HepG2 (cell line): ENCODE results near the gene C9orf43. TPM values are rescaled to one million over a fixed set of nuclear protein-coding genes. Genes with fewer than 3 reads are reported as not detected.

Experiments
- DNMT3B ChIP-seq: conservative IDR thresholded peaks from 2 replicates; pipeline ENCODE4 v1.6.1; 2016; ENCODE audit warnings: missing biosample characterization, control low read depth
- MATR3 ChIP-seq: sonication (generic); formaldehyde crosslinking; IDR thresholded peaks from 2 replicates; pipeline ENCODE4 v1.4.0; 2020; ENCODE audit warnings: missing genetic modification reagents
- RELA ChIP-seq: sonication (generic); formaldehyde crosslinking; IDR thresholded peaks from 2 replicates; pipeline ENCODE4 v1.4.0; 2020; ENCODE audit warnings: missing genetic modification reagents
- THAP11 ChIP-seq: IDR thresholded peaks from 2 replicates; pipeline ENCODE4 v1.6.1; 2016; ENCODE audit warnings: missing biosample characterization, missing genetic modification reagents
- ZNF550 ChIP-seq: sonication (generic); formaldehyde crosslinking; IDR thresholded peaks from 2 replicates; pipeline ENCODE4 v1.4.0; 2020; ENCODE audit warnings: mild to moderate bottlenecking, missing genetic modification reagents, borderline replicate concordance
- ZNF564 ChIP-seq: sonication (generic); formaldehyde crosslinking; IDR thresholded peaks from 2 replicates; pipeline ENCODE4 v1.8.1; 2023; ENCODE audit warnings: mild to moderate bottlenecking, missing genetic modification reagents
- ZNF616 ChIP-seq: sonication (generic); formaldehyde crosslinking; IDR thresholded peaks from 2 replicates; pipeline ENCODE4 v1.5.0; 2020; ENCODE audit warnings: low read depth, mild to moderate bottlenecking, missing genetic modification reagents
- ZNF737 ChIP-seq: sonication (generic); formaldehyde crosslinking; IDR thresholded peaks from 2 replicates; pipeline ENCODE4 v1.5.0; 2020; ENCODE audit warnings: missing genetic modification reagents, mild to moderate bottlenecking, borderline replicate concordance
- ZNF747 ChIP-seq: sonication (generic); formaldehyde crosslinking; IDR thresholded peaks from 2 replicates; pipeline ENCODE4 v1.8.1; 2023; ENCODE audit warnings: missing genetic modification reagents, mild to moderate bottlenecking, borderline replicate concordance
- polyA plus RNA-seq, 8 experiments: library from polyadenylated mRNA; depleted of rRNA in 3 of 8; stranded (reverse) in 7 of 8; unstranded in 1 of 8; fragments of >200 nt; fragmentation: Illumina TruSeq in 4 of 8; extraction: Trizol in 4 of 8; gene quantifications; 2 replicates each; pipeline versions ENCODE4 v1.2.1 to v1.2.3, GENCODE V29; 2011 to 2016; ENCODE audit warnings: low read depth in 4 of 8, missing spikeins in 1 of 8, mixed read lengths in 1 of 8; ENCODE audit not compliant: insufficient read depth in 1 of 8
- total RNA-seq, 5 experiments: library from RNA; depleted of rRNA; stranded (reverse); fragments of >200 nt; fragmentation: Illumina TruSeq; extraction: Trizol; gene quantifications; 2 replicates each; pipeline ENCODE4 v1.2.3, GENCODE V29; 2016; ENCODE audit warnings: low read depth in 1 of 5
- TF ChIP-seq, protein P1 (sequence below): sonication (generic); formaldehyde crosslinking; IDR thresholded peaks from 2 replicates; pipeline ENCODE4 v1.8.0; 2022; ENCODE audit warnings: missing genetic modification reagents, mild to moderate bottlenecking, moderate library complexity, borderline replicate concordance
- TF ChIP-seq, protein P2 (sequence below): sonication (generic); formaldehyde crosslinking; IDR thresholded peaks from 2 replicates; pipeline ENCODE4 v1.5.1; 2020; ENCODE audit warnings: missing genetic modification reagents, mild to moderate bottlenecking, borderline replicate concordance
- TF ChIP-seq, protein P3 (sequence below): sonication (generic); formaldehyde crosslinking; IDR thresholded peaks from 2 replicates; pipeline ENCODE4 v1.8.1; 2022; ENCODE audit warnings: mild to moderate bottlenecking, missing genetic modification reagents
- TF ChIP-seq, protein P4 (sequence below): IDR thresholded peaks from 2 replicates; pipeline ENCODE4 v1.6.1; 2016; ENCODE audit warnings: missing compliant biosample characterization, missing genetic modification reagents, borderline replicate concordance
- TF ChIP-seq, protein P5 (sequence below): sonication (generic); formaldehyde crosslinking; IDR thresholded peaks from 2 replicates; pipeline ENCODE4 v1.5.0; 2020; ENCODE audit warnings: mild to moderate bottlenecking, missing genetic modification reagents, borderline replicate concordance

The C9orf43 gene
- total and polyA plus RNA-seq, 2 of the 13 experiments (the other 11 are each of a cell fraction or from before 2014, with no cell fraction given): 0.24 to 0.31 TPM

DNA sequence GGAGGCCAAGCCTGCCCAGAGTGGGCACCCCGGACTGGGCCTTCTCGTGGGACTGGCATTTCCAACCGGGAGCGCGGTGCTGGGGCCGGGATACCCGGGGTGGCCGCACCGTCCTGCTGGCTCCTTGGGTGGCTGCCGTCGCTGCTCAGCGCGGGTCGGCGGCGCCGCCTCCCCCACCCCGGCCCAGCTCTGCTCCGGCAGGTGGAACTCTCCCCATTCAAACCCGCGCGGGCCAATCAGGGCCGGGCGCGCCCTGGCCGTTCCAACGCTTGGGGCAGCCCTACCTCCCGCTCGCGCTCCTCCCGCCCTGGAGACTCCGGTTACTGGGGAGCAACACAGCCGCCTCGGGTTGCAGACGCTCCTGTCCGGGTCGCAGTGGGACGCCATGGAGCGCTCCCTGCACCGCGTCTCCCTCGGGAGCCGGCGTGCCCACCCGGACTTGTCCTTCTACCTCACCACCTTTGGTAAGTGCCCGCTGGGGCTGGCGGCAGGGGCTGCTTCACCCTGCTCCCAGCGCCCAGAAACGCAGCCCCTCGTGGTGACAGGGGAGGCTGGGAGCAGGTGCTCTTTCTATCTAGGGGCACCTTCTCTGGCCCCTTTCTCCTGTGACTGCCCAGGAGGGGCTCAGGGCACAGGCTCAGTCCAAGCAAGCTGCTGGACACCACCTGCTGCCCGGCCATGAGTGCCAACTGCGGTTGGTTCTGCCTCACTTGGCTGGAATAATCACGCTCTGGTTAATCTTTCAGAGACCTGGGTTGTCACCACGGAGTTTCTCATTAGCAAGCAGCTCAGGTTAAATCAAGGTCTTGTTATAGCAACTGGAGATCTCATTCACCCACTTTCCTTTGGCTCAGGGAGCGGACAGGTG is 53.1 kb downstream of the C9orf43 start, which contains the start of gene RGS3 (continued):
- TF ChIP-seq, protein P1, sequence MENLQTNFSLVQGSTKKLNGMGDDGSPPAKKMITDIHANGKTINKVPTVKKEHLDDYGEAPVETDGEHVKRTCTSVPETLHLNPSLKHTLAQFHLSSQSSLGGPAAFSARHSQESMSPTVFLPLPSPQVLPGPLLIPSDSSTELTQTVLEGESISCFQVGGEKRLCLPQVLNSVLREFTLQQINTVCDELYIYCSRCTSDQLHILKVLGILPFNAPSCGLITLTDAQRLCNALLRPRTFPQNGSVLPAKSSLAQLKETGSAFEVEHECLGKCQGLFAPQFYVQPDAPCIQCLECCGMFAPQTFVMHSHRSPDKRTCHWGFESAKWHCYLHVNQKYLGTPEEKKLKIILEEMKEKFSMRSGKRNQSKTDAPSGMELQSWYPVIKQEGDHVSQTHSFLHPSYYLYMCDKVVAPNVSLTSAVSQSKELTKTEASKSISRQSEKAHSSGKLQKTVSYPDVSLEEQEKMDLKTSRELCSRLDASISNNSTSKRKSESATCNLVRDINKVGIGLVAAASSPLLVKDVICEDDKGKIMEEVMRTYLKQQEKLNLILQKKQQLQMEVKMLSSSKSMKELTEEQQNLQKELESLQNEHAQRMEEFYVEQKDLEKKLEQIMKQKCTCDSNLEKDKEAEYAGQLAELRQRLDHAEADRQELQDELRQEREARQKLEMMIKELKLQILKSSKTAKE (CRISPR knock-in tag): 0 out of 2 replicates have a peak, but pooled peaks have one; percentile 48
- TF ChIP-seq, protein P2, sequence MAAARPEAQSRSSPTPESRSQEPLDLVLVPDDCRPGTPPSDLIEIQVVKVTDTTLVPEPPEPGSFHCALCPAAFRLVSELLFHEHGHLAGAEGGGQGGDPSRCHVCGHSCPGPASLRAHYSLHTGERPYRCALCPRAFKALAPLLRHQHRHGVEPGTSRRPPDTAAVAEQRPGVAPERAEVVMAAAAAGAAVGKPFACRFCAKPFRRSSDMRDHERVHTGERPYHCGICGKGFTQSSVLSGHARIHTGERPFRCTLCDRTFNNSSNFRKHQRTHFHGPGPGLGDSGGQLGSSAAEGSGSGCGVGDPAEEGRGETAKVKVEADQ (CRISPR knock-in tag): peak; percentile 50; the same call in 1 of the 2 replicates
- no peak for TF ChIP-seq ZNF737 (CRISPR knock-in tag)
- TF ChIP-seq, protein P3, sequence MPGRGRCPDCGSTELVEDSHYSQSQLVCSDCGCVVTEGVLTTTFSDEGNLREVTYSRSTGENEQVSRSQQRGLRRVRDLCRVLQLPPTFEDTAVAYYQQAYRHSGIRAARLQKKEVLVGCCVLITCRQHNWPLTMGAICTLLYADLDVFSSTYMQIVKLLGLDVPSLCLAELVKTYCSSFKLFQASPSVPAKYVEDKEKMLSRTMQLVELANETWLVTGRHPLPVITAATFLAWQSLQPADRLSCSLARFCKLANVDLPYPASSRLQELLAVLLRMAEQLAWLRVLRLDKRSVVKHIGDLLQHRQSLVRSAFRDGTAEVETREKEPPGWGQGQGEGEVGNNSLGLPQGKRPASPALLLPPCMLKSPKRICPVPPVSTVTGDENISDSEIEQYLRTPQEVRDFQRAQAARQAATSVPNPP (CRISPR knock-in tag): peak; percentile 75; the same call in 1 of the 2 replicates
- TF ChIP-seq ZNF550: no peak
- no peak for TF ChIP-seq MATR3 (CRISPR knock-in tag)
- TF ChIP-seq DNMT3B: no peak; the same call in 1 of the 2 replicates
- no peak for TF ChIP-seq RELA (CRISPR knock-in tag)
- TF ChIP-seq ZNF564: no peak
- TF ChIP-seq, protein P4, sequence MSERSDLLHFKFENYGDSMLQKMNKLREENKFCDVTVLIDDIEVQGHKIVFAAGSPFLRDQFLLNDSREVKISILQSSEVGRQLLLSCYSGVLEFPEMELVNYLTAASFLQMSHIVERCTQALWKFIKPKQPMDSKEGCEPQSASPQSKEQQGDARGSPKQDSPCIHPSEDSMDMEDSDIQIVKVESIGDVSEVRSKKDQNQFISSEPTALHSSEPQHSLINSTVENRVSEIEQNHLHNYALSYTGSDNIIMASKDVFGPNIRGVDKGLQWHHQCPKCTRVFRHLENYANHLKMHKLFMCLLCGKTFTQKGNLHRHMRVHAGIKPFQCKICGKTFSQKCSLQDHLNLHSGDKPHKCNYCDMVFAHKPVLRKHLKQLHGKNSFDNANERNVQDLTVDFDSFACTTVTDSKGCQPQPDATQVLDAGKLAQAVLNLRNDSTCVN: no peak
- TF ChIP-seq, protein P5, sequence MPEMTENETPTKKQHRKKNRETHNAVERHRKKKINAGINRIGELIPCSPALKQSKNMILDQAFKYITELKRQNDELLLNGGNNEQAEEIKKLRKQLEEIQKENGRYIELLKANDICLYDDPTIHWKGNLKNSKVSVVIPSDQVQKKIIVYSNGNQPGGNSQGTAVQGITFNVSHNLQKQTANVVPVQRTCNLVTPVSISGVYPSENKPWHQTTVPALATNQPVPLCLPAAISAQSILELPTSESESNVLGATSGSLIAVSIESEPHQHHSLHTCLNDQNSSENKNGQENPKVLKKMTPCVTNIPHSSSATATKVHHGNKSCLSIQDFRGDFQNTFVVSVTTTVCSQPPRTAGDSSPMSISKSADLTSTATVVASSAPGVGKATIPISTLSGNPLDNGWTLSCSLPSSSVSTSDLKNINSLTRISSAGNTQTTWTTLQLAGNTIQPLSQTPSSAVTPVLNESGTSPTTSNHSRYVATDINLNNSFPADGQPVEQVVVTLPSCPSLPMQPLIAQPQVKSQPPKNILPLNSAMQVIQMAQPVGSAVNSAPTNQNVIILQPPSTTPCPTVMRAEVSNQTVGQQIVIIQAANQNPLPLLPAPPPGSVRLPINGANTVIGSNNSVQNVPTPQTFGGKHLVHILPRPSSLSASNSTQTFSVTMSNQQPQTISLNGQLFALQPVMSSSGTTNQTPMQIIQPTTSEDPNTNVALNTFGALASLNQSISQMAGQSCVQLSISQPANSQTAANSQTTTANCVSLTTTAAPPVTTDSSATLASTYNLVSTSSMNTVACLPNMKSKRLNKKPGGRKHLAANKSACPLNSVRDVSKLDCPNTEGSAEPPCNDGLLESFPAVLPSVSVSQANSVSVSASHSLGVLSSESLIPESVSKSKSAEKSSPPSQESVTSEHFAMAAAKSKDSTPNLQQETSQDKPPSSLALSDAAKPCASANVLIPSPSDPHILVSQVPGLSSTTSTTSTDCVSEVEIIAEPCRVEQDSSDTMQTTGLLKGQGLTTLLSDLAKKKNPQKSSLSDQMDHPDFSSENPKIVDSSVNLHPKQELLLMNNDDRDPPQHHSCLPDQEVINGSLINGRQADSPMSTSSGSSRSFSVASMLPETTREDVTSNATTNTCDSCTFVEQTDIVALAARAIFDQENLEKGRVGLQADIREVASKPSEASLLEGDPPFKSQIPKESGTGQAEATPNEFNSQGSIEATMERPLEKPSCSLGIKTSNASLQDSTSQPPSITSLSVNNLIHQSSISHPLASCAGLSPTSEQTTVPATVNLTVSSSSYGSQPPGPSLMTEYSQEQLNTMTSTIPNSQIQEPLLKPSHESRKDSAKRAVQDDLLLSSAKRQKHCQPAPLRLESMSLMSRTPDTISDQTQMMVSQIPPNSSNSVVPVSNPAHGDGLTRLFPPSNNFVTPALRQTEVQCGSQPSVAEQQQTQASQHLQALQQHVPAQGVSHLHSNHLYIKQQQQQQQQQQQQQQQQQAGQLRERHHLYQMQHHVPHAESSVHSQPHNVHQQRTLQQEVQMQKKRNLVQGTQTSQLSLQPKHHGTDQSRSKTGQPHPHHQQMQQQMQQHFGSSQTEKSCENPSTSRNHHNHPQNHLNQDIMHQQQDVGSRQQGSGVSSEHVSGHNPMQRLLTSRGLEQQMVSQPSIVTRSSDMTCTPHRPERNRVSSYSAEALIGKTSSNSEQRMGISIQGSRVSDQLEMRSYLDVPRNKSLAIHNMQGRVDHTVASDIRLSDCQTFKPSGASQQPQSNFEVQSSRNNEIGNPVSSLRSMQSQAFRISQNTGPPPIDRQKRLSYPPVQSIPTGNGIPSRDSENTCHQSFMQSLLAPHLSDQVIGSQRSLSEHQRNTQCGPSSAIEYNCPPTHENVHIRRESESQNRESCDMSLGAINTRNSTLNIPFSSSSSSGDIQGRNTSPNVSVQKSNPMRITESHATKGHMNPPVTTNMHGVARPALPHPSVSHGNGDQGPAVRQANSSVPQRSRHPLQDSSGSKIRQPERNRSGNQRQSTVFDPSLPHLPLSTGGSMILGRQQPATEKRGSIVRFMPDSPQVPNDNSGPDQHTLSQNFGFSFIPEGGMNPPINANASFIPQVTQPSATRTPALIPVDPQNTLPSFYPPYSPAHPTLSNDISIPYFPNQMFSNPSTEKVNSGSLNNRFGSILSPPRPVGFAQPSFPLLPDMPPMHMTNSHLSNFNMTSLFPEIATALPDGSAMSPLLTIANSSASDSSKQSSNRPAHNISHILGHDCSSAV (CRISPR knock-in tag): no peak
- TF ChIP-seq THAP11: no peak; the same call in 1 of the 2 replicates
- no peak; the same call in 1 of the 2 replicates for TF ChIP-seq ZNF616
- peak; percentile 55; the same call in 1 of the 2 replicates for TF ChIP-seq ZNF747 (CRISPR knock-in tag)
